ENCODE results near the gene SYCP3.

DNA sequence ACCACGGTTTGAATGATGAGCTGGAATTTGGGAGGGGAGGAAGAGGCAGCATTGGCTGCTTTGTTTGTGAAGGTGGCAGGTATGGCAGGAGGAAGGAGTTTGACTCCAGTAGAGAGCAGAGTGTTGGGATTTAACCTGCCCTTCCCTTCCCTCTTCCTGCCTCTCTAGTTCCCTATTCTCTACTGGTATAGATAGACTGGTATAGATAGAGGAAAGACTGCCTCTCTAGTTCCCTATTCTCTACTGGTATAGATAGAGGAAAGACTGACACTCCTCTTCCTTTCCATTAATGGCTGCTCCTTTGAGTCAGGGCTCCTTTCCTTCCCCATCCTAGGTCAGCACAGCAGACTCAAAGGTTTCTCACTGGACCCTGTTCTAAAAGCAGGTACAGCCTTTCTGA lies 8.4 kb upstream of the SYCP3 start:
- TF ChIP-seq CTCF (IDR thresholded peaks at IDR 0.05) (no peak), EZH2phosphoT487 (IDR thresholded peaks at IDR 0.05) (no peak), EZH2 (IDR thresholded peaks at IDR 0.05) (no peak)
